B cell (primary cell): Measurements from ENCODE around the gene ESRRA. TPM values are rescaled to one million over a fixed set of nuclear protein-coding genes. Genes with fewer than 3 reads are reported as not detected.

Experiments used
- ATAC-seq: fragments of 200-7000 bp; cut with Tn5 transposase; one replicate; pipeline ENCODE4 v1.10.0; 2021; ENCODE audit warnings: low read depth, mild to moderate bottlenecking, moderate number of reproducible peaks, moderate library complexity
- CTCF ChIA-PET: fragments of 350-600 bp; sonication (Branson Sonifier 250); formaldehyde crosslinking; loops from one replicate; lab custom pipeline; 2021; ENCODE audit warnings: antibody characterized with exemption, inconsistent platforms; lab: Charles Lee
- POLR2A ChIA-PET: fragments of 350-600 bp; sonication (Branson Sonifier 250); formaldehyde crosslinking; loops from one replicate; lab custom pipeline; 2021; ENCODE audit warnings: antibody characterized with exemption; lab: Charles Lee
- DNase-seq: peaks from one replicate; pipeline ENCODE4 v3.0.0; 2013
- H2AFZ ChIP-seq: 2 replicates; pipeline ENCODE4 v1.6.1; 2012; ENCODE audit warnings: mild to moderate bottlenecking, low read depth, low read length; ENCODE audit not compliant: insufficient read depth, poor library complexity, severe bottlenecking
- H3K27ac ChIP-seq, 2 donors: 1 replicate in 1 of 2; 2 replicates in 1 of 2; pipeline ENCODE4 v1.5.1; 2012 to 2013; ENCODE audit warnings: low read length in 2 of 2, mild to moderate bottlenecking in 2 of 2, moderate library complexity in 1 of 2
- H3K27me3 ChIP-seq, 4 experiments: fragments of 200-600 bp in 1 of 4; sonication (generic) in 1 of 4; replicated peaks in 1 of 4; 1 replicate in 2 of 4; 2 replicates in 2 of 4; pipeline versions ENCODE4 v1.6.1 to v1.7.0; 2013 to 2016; ENCODE audit warnings: low read length in 3 of 4, mild to moderate bottlenecking in 2 of 4, mixed read lengths in 1 of 4, moderate library complexity in 1 of 4; ENCODE audit not compliant: insufficient read depth in 4 of 4, control insufficient read depth in 3 of 4; ENCODE audit errors: control extremely low read depth in 1 of 4
- H3K36me3 ChIP-seq, 2 experiments: replicated peaks in 1 of 2; 1 replicate in 1 of 2; 2 replicates in 1 of 2; pipeline versions ENCODE4 v1.6.1 to v1.7.1; 2013; ENCODE audit warnings: low read length in 1 of 2; ENCODE audit not compliant: insufficient read depth in 2 of 2, control insufficient read depth in 1 of 2; ENCODE audit errors: control extremely low read depth in 1 of 2, extremely low read depth in 1 of 2
- H3K4me1 ChIP-seq, 2 donors: fragments of 200-600 bp in 1 of 2; sonication (generic) in 1 of 2; 1 replicate in 1 of 2; 2 replicates in 1 of 2; pipeline versions ENCODE4 v1.5.1 to v1.6.1; 2013 to 2017; ENCODE audit warnings: low read length in 2 of 2; ENCODE audit not compliant: control insufficient read depth in 2 of 2, insufficient read depth in 2 of 2
- H3K4me2 ChIP-seq: replicated peaks from 2 replicates; pipeline ENCODE3; 2012; ENCODE audit warnings: mild to moderate bottlenecking, low read depth, low read length; ENCODE audit not compliant: poor library complexity, severe bottlenecking
- H3K4me3 ChIP-seq, 5 experiments: fragments of 200-600 bp in 1 of 5; sonication (generic) in 1 of 5; 1 replicate in 3 of 5; 2 replicates in 2 of 5; pipeline versions ENCODE4 v1.5.1 to v1.7.0; 2011 to 2016; ENCODE audit warnings: low read length in 4 of 5, mild to moderate bottlenecking in 4 of 5, low read depth in 2 of 5, control low read depth in 1 of 5, moderate library complexity in 1 of 5; ENCODE audit not compliant: insufficient read depth in 1 of 5; ENCODE audit errors: control extremely low read depth in 1 of 5, extremely low read depth in 1 of 5
- H3K79me2 ChIP-seq: fragments of 200-600 bp; sonication (generic); one replicate; pipeline ENCODE4 v1.6.0; 2016; ENCODE audit warnings: low read length; ENCODE audit not compliant: control insufficient read depth, insufficient read depth
- H3K9ac ChIP-seq: fragments of 200-600 bp; sonication (generic); 2 replicates; pipeline ENCODE4 v1.6.1; 2017; ENCODE audit warnings: mild to moderate bottlenecking, low read length, moderate library complexity
- H3K9me3 ChIP-seq, 3 donors: one replicate each; pipeline versions ENCODE4 v1.6.1 to v1.7.1; 2013; ENCODE audit warnings: low read length in 2 of 3; ENCODE audit not compliant: control insufficient read depth in 2 of 3, insufficient read depth in 1 of 3; ENCODE audit errors: control extremely low read depth in 1 of 3
- H4K20me1 ChIP-seq: 2 replicates; pipeline ENCODE4 v1.6.0; 2012; ENCODE audit warnings: mild to moderate bottlenecking, low read length; ENCODE audit not compliant: insufficient read depth, control insufficient read depth, poor library complexity, severe bottlenecking
- H3K27ac Mint-ChIP-seq: one replicate; pipeline ENCODE4 v1.8.0; 2021; ENCODE audit warnings: mixed read lengths
- H3K27me3 Mint-ChIP-seq: one replicate; pipeline ENCODE4 v1.8.0; 2021; ENCODE audit warnings: mixed read lengths
- H3K4me1 Mint-ChIP-seq: one replicate; pipeline ENCODE4 v1.8.0; 2021; ENCODE audit warnings: mixed read lengths
- H3K4me3 Mint-ChIP-seq: one replicate; pipeline ENCODE4 v1.8.0; 2021; ENCODE audit warnings: mixed read lengths
- H3K9me3 Mint-ChIP-seq: one replicate; pipeline ENCODE4 v1.8.0; 2022; ENCODE audit warnings: mixed read lengths; ENCODE audit not compliant: insufficient read depth
- CTCF ChIP-seq: fragments of 200-600 bp; IDR thresholded peaks from one replicate; pipeline ENCODE4 v1.8.0; 2022; ENCODE audit warnings: antibody characterized with exemption, mild to moderate bottlenecking
- EZH2 ChIP-seq: IDR thresholded peaks from 2 replicates; pipeline ENCODE4 v1.6.1; 2012; ENCODE audit warnings: borderline replicate concordance, low read depth, mild to moderate bottlenecking, moderate library complexity, low read length; ENCODE audit not compliant: insufficient read depth, poor library complexity, severe bottlenecking
- WGBS: methylation state at CpG from one replicate; pipeline ENCODE4 v1.1.5; 2013; ENCODE audit warnings: missing lambda C conversion rate; ENCODE audit not compliant: insufficient coverage; 5-methylcytosine and 5-hydroxymethylcytosine counted together
- intact Hi-C: fragments of 100-400 bp; cut with micrococcal nuclease; formaldehyde crosslinking; loops from one replicate; pipeline ENCODE4 v1.10.0; 2022
- polyA plus RNA-seq: library from polyadenylated mRNA; depleted of rRNA; stranded (reverse); fragments of >200 nt; gene quantifications from 2 replicates; pipeline ENCODE4 v1.2.3, GENCODE V29; 2012
- total RNA-seq, 2 donors: library from RNA; stranded (reverse); fragments of 120-200 nt in 1 of 2; gene quantifications; 1 replicate in 1 of 2; 2 replicates in 1 of 2; pipeline versions ENCODE4 v1.2.3 to v1.2.4, GENCODE V29; 2013 to 2022

ESRRA gene
- total and polyA plus RNA-seq, 2 donors (not counting 1 experiment from before 2014, with no cell fraction given): 16.3 to 39.6 TPM

DNA sequence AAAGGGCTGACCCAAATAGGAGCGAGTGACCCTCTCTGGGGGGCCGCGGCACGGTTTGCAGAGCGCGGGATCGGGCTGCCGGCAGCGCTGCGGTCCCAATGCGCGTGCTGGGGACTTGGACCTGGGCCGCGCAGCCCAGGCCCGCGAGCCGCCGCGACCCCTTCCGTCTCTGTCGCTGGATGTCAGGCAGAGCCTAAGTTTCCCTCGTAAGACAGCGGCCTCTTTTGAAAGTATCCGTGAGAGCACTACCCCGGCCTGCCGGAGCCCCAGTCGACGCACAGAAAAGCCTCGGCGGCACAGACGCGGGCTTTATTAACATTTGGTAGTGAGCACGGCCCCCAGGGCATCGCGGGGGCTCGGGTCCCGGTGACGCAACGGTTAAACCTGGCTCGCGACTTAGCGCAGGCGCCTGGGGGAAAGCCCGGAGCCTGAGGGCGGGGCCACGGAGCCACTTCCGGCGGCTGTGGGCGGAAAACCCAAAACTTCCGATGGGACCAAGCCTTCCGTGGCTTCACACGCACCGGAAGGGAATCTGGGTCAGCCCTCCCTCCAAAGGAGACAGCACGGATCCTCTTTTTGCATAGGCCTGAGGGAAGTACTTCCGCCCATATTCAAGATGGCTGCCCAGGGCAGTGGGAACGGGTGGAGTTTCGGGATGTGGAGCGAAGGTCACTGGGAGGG is 35.6 kb upstream of the ESRRA start:
- peak overlapping the region; percentile 75 for H2AFZ ChIP-seq
- POLR2A ChIA-PET: interaction anchor here (0.6 to 4.6 kb wide), 19 partner anchors 14 to 1623 kb away, joined by 3 to 67 read pairs (median 4); partner anchors contain the start of genes BAD, CCDC88B, FERMT3 and FKBP2

More for the DNA sequence above, 35.6 kb upstream of the ESRRA start:
- Histone ChIP-seq H3K4me2 (peak overlapping the region; percentile 92), H3K27ac (peak overlapping the region; percentile 89 to 91), H4K20me1 (no peaks in the 10 kb centered on the region), H3K4me1 (peaks cover 14 to 29% of the 10 kb centered on the region in 2 donors), H3K79me2 (no peaks in the 10 kb centered on the region), H3K27me3 (no peaks in the 10 kb centered on the region), H3K4me3 (peak overlapping the region; percentile 79 to 96 (median 87)), H3K9ac (peak overlapping the region; percentile 76), H3K9me3 (peaks cover 0 to 3% (median 0%) of the 10 kb centered on the region in 3 donors), H3K36me3 (no peaks in the 10 kb centered on the region)
- peak; percentile 73 for ATAC-seq
- TF ChIP-seq EZH2 (no peak), CTCF (peak; percentile 37)
- DNase-seq: peak; percentile 99
- Mint-ChIP-seq H3K27me3 (no peaks in the 10 kb centered on the region), H3K9me3 (no peaks in the 10 kb centered on the region), H3K4me3 (peak overlapping the region; percentile 100), H3K4me1 (peaks cover 19% of the 10 kb centered on the region), H3K27ac (peak overlapping the region; percentile 99)
- CTCF ChIA-PET: interaction anchor here (1.0 to 5.7 kb wide), 9 partner anchors 11 to 419 kb away, joined by 3 to 73 read pairs (median 11); partner anchors contain the start of genes BAD, CATSPERZ, ESRRA and FERMT3
- under 1% methylated on average over 58 of the region's 58 CpGs for WGBS
- intact Hi-C loops: loop anchor here (1.0 kb wide), 9 partner anchors 16 to 84 kb away; partner anchors contain the start of genes DNAJC4, FKBP2, GPR137 and NUDT22
